Tibial nerve (tissue), 4 donors: Measurements from ENCODE around the gene CD24. TPM values are rescaled to one million over a fixed set of nuclear protein-coding genes. Genes with fewer than 3 reads are reported as not detected.

ENCODE experiments used
- DNase-seq, 2 donors: peaks; one replicate each; pipeline ENCODE4 v3.0.0-alpha.2; 2019; ENCODE audit warnings: low spot score in 2 of 2
- H3K27ac ChIP-seq, 4 donors: fragments of 200-600 bp; sonication (generic) in 3 of 4; one replicate each; pipeline ENCODE4 v1.5.1; 2017 to 2019; ENCODE audit warnings: mild to moderate bottlenecking in 1 of 4
- H3K27me3 ChIP-seq, 2 donors: fragments of 200-600 bp; sonication (generic) in 1 of 2; one replicate each; pipeline versions ENCODE4 v1.5.1 to v1.6.0; 2017 to 2019
- H3K36me3 ChIP-seq, 3 donors: fragments of 200-600 bp; sonication (generic); one replicate each; pipeline ENCODE4 v1.5.1; 2018 to 2019
- H3K4me1 ChIP-seq, 4 donors: fragments of 200-600 bp; sonication (generic) in 3 of 4; one replicate each; pipeline ENCODE4 v1.5.1; 2017 to 2019
- H3K4me3 ChIP-seq, 4 donors: fragments of 200-600 bp; sonication (generic) in 3 of 4; one replicate each; pipeline ENCODE4 v1.5.1; 2017 to 2019; ENCODE audit warnings: mild to moderate bottlenecking in 1 of 4, moderate library complexity in 1 of 4
- H3K9me3 ChIP-seq, 4 donors: fragments of 200-600 bp; sonication (generic) in 3 of 4; one replicate each; pipeline ENCODE4 v1.5.1; 2017 to 2019
- CTCF ChIP-seq, 5 experiments: fragments of 200-600 bp in 3 of 5; fragments of 450-650 bp in 2 of 5; sonication (generic) in 3 of 5; IDR thresholded peaks; one replicate each; pipeline ENCODE4 v1.5.1; 2016 to 2019; ENCODE audit warnings: antibody characterized with exemption in 5 of 5, mild to moderate bottlenecking in 3 of 5, moderate library complexity in 2 of 5
- EP300 ChIP-seq, 2 donors: sonication (generic); formaldehyde crosslinking; IDR thresholded peaks; one replicate each; pipeline ENCODE4 v1.6.1; 2017; ENCODE audit warnings: antibody characterized with exemption in 2 of 2, mild to moderate bottlenecking in 1 of 2
- POLR2A ChIP-seq, 2 donors: fragments of 450-650 bp; IDR thresholded peaks; one replicate each; pipeline ENCODE4 v1.6.1; 2017; ENCODE audit warnings: antibody characterized with exemption in 2 of 2, mild to moderate bottlenecking in 2 of 2, moderate library complexity in 2 of 2
- WGBS, 2 donors: methylation state at CpG; one replicate each; pipeline ENCODE4 v1.1.5; 2018; 5-methylcytosine and 5-hydroxymethylcytosine counted together
- total RNA-seq, 4 donors: library from RNA; depleted of rRNA; stranded (reverse); fragments of >200 nt; gene quantifications; one replicate each; pipeline ENCODE4 v1.1.0, GENCODE V29; 2016

Gene CD24
- total RNA-seq, 4 donors from 2014 or later = 0.66 to 5.9 (median 2.4) TPM; not detected in 1

GRCh38 chr6:106980926-106981325, 6.4 kb upstream of the CD24 start:
- 75 to 81% methylated on average over 4 of the region's 4 CpGs for WGBS, 2 donors
- no peak for DNase-seq
- Histone ChIP-seq H3K4me1 (peaks cover 0 to under 1% (median 0%) of the 10 kb centered on the region in 4 donors), H3K9me3 (no peaks in the 10 kb centered on the region), H3K27ac (no peak overlapping the region), H3K36me3 (no peaks in the 10 kb centered on the region), H3K4me3 (no peak overlapping the region), H3K27me3 (peaks cover 0 to 72% of the 10 kb centered on the region in 2 donors)
- TF ChIP-seq EP300 (IDR thresholded peaks at IDR 0.05) (no peak), POLR2A (IDR thresholded peaks at IDR 0.05) (no peak), CTCF (IDR thresholded peaks at IDR 0.05) (no peak)

DNA sequence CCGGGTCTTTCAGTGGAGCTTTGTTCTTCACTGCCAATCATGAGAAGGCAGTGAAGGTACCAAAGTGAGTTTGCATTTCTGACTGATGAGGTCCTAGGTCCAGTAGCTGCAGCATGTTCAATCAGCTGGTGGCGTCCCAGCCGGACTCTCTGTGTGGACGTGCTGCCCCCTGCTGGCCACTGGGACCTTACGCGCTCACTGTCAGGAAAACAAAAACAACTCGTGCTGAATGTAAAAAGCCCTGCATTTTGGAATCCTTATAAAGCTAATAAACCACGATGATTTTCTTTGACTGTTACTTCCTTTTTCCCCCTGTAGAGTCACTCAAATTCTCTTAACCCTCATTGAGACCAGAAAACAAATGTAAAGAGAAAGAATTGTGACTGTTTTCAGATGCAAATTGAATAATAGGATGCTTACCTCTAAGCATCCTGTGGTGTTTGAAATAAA, 4.9 kb upstream of the CD24 start:
- TF ChIP-seq EP300 (IDR thresholded peaks at IDR 0.05) (no peak), CTCF (IDR thresholded peaks at IDR 0.05) (peak; percentile 74 to 89 (median 83))
- peaks cover 0 to 14% (median under 1%) of the 10 kb centered on the region in 4 donors for H3K4me1 ChIP-seq
- peaks cover 0 to 72% of the 10 kb centered on the region in 2 donors for H3K27me3 ChIP-seq
- 1 to 2% methylated on average over 8 of the region's 8 CpGs for WGBS, 2 donors
- DNase-seq = peak; percentile 68 to 84
- no peaks in the 10 kb centered on the region for H3K36me3 ChIP-seq
- H3K27ac ChIP-seq = no peak overlapping the region
- no peaks in the 10 kb centered on the region for H3K9me3 ChIP-seq
- H3K4me3 ChIP-seq = no peak overlapping the region

GRCh38 chr6:106977246-106977645, 2.7 kb upstream of the CD24 start:
- Histone ChIP-seq H3K4me1 (peaks cover 0 to 34% (median 9%) of the 10 kb centered on the region in 4 donors), H3K27me3 (peaks cover 0 to 76% of the 10 kb centered on the region in 2 donors), H3K4me3 (no peak overlapping the region), H3K27ac (no peak overlapping the region), H3K9me3 (no peaks in the 10 kb centered on the region), H3K36me3 (no peaks in the 10 kb centered on the region)
- TF ChIP-seq EP300 (IDR thresholded peaks at IDR 0.05) (no peak), CTCF (IDR thresholded peaks at IDR 0.05) (no peak), POLR2A (IDR thresholded peaks at IDR 0.05) (no peak)
- 63 to 67% methylated on average over 3 of the region's 3 CpGs for WGBS, 2 donors
- no peak for DNase-seq

GRCh38 chr6:106976270-106976669, 1.7 kb upstream of the CD24 start:
- no peak for DNase-seq
- no peak for TF ChIP-seq CTCF (IDR thresholded peaks at IDR 0.05)
- TF ChIP-seq POLR2A (IDR thresholded peaks at IDR 0.05) = no peak
- TF ChIP-seq EP300 (IDR thresholded peaks at IDR 0.05) = no peak
- Histone ChIP-seq H3K36me3 (no peaks in the 10 kb centered on the region), H3K4me3 (no peak overlapping the region), H3K4me1 (peaks cover 0 to 34% (median 9%) of the 10 kb centered on the region in 4 donors), H3K27ac (no peak overlapping the region), H3K27me3 (peaks cover 0 to 80% of the 10 kb centered on the region in 2 donors), H3K9me3 (no peaks in the 10 kb centered on the region)
- 73 to 74% methylated on average over 5 of the region's 5 CpGs for WGBS, 2 donors

GRCh38 chr6:106975738-106976064, 1.2 kb upstream of the CD24 start:
- Histone ChIP-seq H3K27me3 (peaks cover 0 to 81% of the 10 kb centered on the region in 2 donors), H3K4me3 (peak overlapping the region; percentile 27 to 59 (median 46)), H3K27ac (peak overlapping the region in 1 of 4 donors; percentile 76), H3K36me3 (no peaks in the 10 kb centered on the region), H3K9me3 (no peaks in the 10 kb centered on the region), H3K4me1 (peaks cover 0 to 34% (median 9%) of the 10 kb centered on the region in 4 donors)
- 2 to 5% methylated on average over 12 of the region's 12 CpGs for WGBS, 2 donors
- TF ChIP-seq POLR2A (IDR thresholded peaks at IDR 0.05) = no peak
- TF ChIP-seq CTCF (IDR thresholded peaks at IDR 0.05) = peak in 1 of 5 experiments; percentile 0
- no peak for TF ChIP-seq EP300 (IDR thresholded peaks at IDR 0.05)
- no peak for DNase-seq
